Duodenal mucosa (tissue), 2 donors: ENCODE measurements around the gene OTOP2.

Experiments used
- H3K27ac ChIP-seq: one replicate; pipeline ENCODE4 v1.7.0; 2013; ENCODE audit warnings: low read depth, low read length
- H3K27me3 ChIP-seq, 2 donors: one replicate each; pipeline ENCODE4 v1.7.0; 2013; ENCODE audit warnings: low read length in 2 of 2, control low read depth in 1 of 2; ENCODE audit not compliant: insufficient read depth in 2 of 2, control insufficient read depth in 1 of 2
- H3K36me3 ChIP-seq, 2 donors: one replicate each; pipeline ENCODE4 v1.7.0; 2013; ENCODE audit warnings: low read length in 2 of 2, control low read depth in 1 of 2; ENCODE audit not compliant: insufficient read depth in 2 of 2, control insufficient read depth in 1 of 2
- H3K4me1 ChIP-seq, 2 donors: one replicate each; pipeline ENCODE4 v1.7.0; 2013; ENCODE audit warnings: low read length in 2 of 2, control low read depth in 1 of 2; ENCODE audit not compliant: insufficient read depth in 2 of 2, control insufficient read depth in 1 of 2
- H3K4me3 ChIP-seq, 2 donors: one replicate each; pipeline ENCODE4 v1.7.0; 2013; ENCODE audit warnings: low read length in 2 of 2, low read depth in 1 of 2
- H3K9ac ChIP-seq, 2 donors: one replicate each; pipeline ENCODE4 v1.7.0; 2013; ENCODE audit warnings: low read length in 2 of 2, low read depth in 1 of 2
- H3K9me3 ChIP-seq, 2 donors: one replicate each; pipeline ENCODE4 v1.7.0; 2013; ENCODE audit warnings: low read length in 2 of 2, control low read depth in 1 of 2; ENCODE audit not compliant: control insufficient read depth in 1 of 2

The OTOP2 gene

DNA sequence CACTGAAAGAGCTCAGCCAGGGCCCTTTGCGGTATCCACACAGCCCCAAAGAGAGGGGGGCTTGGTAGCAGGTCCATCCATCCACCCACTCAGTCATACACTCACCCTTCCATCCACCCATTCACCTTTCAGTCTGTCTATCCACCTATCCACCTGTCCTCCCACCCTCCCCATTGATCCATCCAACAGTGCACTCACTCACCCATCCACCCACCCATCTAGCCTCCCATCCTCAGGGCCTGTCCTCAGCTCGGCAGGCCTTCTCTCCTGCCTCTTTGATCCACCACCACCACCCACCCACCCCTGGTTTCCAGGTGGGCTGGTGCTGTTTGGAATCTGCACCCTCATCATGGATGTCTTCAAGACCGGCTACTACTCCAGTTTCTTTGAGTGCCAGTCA, 1.2 kb downstream of the OTOP2 start:
- H3K9ac ChIP-seq, result no peak overlapping the region
- no peaks in the 10 kb centered on the region for H3K9me3 ChIP-seq
- peaks cover 53 to 59% of the 10 kb centered on the region in 2 donors for H3K27me3 ChIP-seq
- no peaks in the 10 kb centered on the region for H3K36me3 ChIP-seq
- no peak overlapping the region for H3K4me3 ChIP-seq
- H3K4me1 ChIP-seq, result peaks cover 10% of the 10 kb centered on the region in 2 donors
- H3K27ac ChIP-seq, result no peak overlapping the region

DNA sequence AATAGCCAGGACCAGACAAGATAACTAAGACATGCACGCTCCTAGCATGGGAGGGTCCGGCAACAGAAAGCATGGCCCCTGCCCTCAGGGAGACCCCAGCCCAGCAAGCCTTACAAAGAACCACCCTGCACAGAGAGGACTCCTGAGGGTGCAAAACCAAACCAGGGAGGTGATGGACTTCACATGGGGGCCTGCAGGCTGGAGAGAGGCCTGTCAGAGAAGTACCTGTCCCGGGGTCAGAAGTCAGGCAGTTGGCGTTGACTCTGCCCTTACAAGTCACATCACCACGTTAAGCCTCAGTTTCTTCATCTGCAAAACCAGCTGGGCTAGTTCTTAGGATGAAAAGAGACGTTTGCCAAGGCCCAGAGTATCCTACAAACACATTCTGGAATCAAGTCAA, 4.7 kb downstream of the OTOP2 start:
- no peaks in the 10 kb centered on the region for H3K9me3 ChIP-seq
- H3K4me1 ChIP-seq, result peaks cover 8 to 9% of the 10 kb centered on the region in 2 donors
- H3K9ac ChIP-seq, result no peak overlapping the region
- no peak overlapping the region for H3K27ac ChIP-seq
- H3K4me3 ChIP-seq, result no peak overlapping the region
- H3K36me3 ChIP-seq, result no peaks in the 10 kb centered on the region
- H3K27me3 ChIP-seq, result peaks cover 30 to 39% of the 10 kb centered on the region in 2 donors

GRCh38 chr17:74930535-74931036, 6.5 kb downstream of the OTOP2 start:
- Histone ChIP-seq H3K27me3 (peaks cover 15 to 25% of the 10 kb centered on the region in 2 donors), H3K9ac (no peak overlapping the region), H3K4me1 (peaks cover 5% of the 10 kb centered on the region in 2 donors), H3K27ac (no peak overlapping the region), H3K9me3 (no peaks in the 10 kb centered on the region), H3K4me3 (no peak overlapping the region), H3K36me3 (no peaks in the 10 kb centered on the region)

DNA sequence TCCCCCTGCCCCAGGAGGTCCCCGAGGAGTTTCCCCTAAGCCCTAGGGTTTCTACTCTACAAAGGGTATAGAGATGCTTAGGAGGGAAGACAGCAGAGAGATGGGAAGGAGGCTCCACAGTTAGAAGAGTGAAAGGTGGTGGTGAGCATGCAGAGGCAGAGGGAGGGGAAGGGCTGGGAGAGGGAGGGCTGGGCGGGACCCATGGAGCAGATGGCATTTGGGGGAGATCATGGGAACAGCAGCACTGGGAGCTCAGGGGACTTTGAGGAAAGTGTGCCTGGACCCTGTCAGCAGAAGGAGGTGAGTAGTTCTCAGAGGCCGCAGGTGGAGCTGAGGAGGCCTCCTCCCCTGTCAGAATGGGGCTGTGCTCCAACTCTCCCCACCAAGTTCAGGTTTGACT, 11.0 kb downstream of the OTOP2 start:
- peaks cover 27 to 31% of the 10 kb centered on the region in 2 donors for H3K27me3 ChIP-seq
- no peaks in the 10 kb centered on the region for H3K9me3 ChIP-seq
- no peaks in the 10 kb centered on the region for H3K36me3 ChIP-seq
- H3K4me3 ChIP-seq, result peak overlapping the region; percentile 36 to 55
- no peak overlapping the region for H3K9ac ChIP-seq
- no peak overlapping the region for H3K27ac ChIP-seq
- peaks cover 25 to 31% of the 10 kb centered on the region in 2 donors for H3K4me1 ChIP-seq

GRCh38 chr17:74935585-74936469, 11.8 kb downstream of the OTOP2 start, which contains the start of gene OTOP3:
OTOP3 (plus strand) TSS chr17:74935898; CDS start chr17:74935922, 24 bp downstream.
- Histone ChIP-seq H3K9ac (peak within 1 kb of the TSS; percentile 32 to 61), H3K4me1 (peaks cover 25 to 31% of the 10 kb centered on the region in 2 donors), H3K36me3 (no peaks in the 10 kb centered on the region), H3K4me3 (peak within 1 kb of the TSS; percentile 55 to 61), H3K27ac (peak within 1 kb of the TSS; percentile 14), H3K27me3 (peaks cover 27 to 31% of the 10 kb centered on the region in 2 donors), H3K9me3 (no peaks in the 10 kb centered on the region)

DNA sequence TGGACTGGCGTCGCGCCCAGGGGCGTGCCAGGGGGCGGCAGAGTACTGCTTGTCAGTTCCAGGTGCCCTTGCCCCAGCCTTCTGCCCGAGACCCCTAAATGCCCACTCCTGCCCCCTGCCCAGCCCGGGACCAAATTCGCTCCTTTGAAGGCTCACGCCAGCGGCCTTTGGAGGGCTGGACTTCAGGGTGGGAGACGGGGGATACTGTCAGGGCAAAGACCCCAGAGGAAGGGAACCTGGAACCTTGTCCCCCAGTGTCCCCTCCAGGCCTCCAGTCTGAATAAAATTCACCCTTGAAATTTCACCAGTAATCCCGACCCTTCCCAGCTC, 12.4 kb downstream of the OTOP2 start:
- no peak overlapping the region for H3K27ac ChIP-seq
- no peaks in the 10 kb centered on the region for H3K9me3 ChIP-seq
- peaks cover 0 to under 1% of the 10 kb centered on the region in 2 donors for H3K36me3 ChIP-seq
- peaks cover 25 to 31% of the 10 kb centered on the region in 2 donors for H3K4me1 ChIP-seq
- H3K4me3 ChIP-seq, result peak overlapping the region; percentile 55 to 61
- peaks cover 27 to 31% of the 10 kb centered on the region in 2 donors for H3K27me3 ChIP-seq
- H3K9ac ChIP-seq, result peak overlapping the region; percentile 32 to 61

DNA sequence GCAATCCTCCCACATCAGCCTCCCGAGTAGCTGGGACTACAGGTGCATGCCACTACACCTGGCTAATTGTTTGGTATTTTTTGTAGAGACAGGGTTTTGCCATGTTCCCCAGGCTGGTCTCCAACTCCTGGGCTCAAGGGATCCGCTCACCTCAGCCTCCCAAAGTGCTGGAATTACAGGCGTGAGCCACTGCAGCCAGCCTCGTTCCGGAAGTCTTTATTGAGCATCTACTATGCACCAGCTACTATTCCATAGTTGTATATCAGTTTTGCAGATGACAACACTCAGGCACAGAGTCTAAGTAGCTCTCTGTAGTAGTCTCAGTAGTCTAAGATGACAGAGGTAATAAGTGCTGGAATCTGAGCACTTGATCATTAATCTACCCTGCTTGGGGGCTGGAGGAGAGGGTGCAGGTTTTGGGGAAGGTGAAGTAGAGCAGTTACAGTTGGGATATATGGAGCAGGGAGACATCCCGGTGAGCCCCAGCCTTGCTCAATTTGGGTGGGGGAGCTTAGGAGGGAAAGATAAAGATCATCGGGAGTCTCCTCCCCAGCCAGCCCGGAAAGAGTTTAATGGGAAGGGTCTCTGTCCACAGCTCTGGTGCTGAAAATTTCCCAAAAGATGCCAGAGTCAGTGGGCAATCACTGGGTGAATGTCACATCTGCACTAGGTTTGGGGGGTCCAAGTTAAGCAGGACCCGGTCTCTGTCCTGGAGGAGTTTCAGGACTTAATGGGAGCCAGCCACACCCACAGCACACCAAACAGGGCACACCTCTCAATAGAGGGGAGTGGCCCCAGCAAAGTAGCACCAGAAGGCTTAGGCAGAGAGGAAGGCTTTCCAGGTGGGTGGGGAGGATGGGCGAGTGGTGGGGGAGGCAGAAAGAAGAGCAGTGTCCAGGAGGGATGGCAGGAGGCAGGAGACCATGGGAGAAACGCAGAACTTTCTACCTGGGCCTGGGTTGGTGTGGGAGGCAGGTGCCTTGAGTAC, 13.3 kb downstream of the OTOP2 start:
- Histone ChIP-seq H3K36me3 (peaks cover 0 to 7% of the 10 kb centered on the region in 2 donors), H3K27ac (no peak overlapping the region), H3K27me3 (peaks cover 27 to 31% of the 10 kb centered on the region in 2 donors), H3K4me1 (peaks cover 25 to 31% of the 10 kb centered on the region in 2 donors), H3K9ac (peak overlapping the region in 1 of 2 donors; percentile 33), H3K9me3 (no peaks in the 10 kb centered on the region), H3K4me3 (peak overlapping the region; percentile 23 to 40)

GRCh38 chr17:74938194-74938950, 14.3 kb downstream of the OTOP2 start:
- peaks cover 0 to 7% of the 10 kb centered on the region in 2 donors for H3K36me3 ChIP-seq
- peaks cover 25 to 31% of the 10 kb centered on the region in 2 donors for H3K4me1 ChIP-seq
- peaks cover 25 to 31% of the 10 kb centered on the region in 2 donors for H3K27me3 ChIP-seq
- peak overlapping the region; percentile 35 to 40 for H3K4me3 ChIP-seq
- H3K9me3 ChIP-seq, result no peaks in the 10 kb centered on the region
- H3K9ac ChIP-seq, result peak overlapping the region in 1 of 2 donors; percentile 33
- peak overlapping the region; percentile 50 for H3K27ac ChIP-seq

DNA sequence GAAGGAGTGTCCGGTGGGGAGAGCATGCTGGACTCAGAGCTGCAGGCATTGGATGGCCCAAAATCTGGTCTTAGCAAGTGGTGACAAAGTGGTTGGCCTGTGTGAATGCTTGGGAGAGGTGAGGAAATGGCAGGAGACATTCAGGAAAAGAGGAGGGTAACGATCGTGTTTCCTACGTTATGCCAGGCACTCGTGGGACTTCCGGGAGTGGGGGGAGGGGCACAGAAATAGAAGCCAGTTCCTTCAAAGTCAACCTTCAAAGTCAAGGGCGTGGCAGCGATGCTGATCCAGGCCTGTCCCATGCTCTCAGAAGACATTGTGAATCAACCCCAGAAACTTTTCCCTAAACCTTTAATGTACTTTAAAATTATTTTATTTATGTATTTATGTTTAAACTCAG, 15.5 kb downstream of the OTOP2 start:
- H3K27ac ChIP-seq, result no peak overlapping the region
- H3K4me3 ChIP-seq, result no peak overlapping the region
- no peaks in the 10 kb centered on the region for H3K9me3 ChIP-seq
- H3K36me3 ChIP-seq, result peaks cover 0 to 7% of the 10 kb centered on the region in 2 donors
- H3K9ac ChIP-seq, result no peak overlapping the region
- peaks cover 25 to 31% of the 10 kb centered on the region in 2 donors for H3K4me1 ChIP-seq
- peaks cover 23 to 31% of the 10 kb centered on the region in 2 donors for H3K27me3 ChIP-seq
